Right cardiac atrium (tissue), 5 donors: ENCODE data around the gene WFIKKN2. TPM values are rescaled to one million over a fixed set of nuclear protein-coding genes. Genes with fewer than 3 reads are reported as not detected.

Experiments used
- ATAC-seq, 2 donors: fragments of 200-7000 bp; cut with Tn5 transposase; one replicate each; pipeline versions ENCODE4 v1.8.0 to v1.9.1; 2020; ENCODE audit warnings: moderate library complexity in 2 of 2, mild to moderate bottlenecking in 1 of 2
- DNase-seq, 3 donors: peaks; one replicate each; pipeline ENCODE4 v3.0.0-alpha.2; 2020
- H3K27ac ChIP-seq: one replicate; pipeline ENCODE4 v1.5.1; 2013; ENCODE audit warnings: mild to moderate bottlenecking, low read length, control low read depth, moderate library complexity
- H3K27me3 ChIP-seq: one replicate; pipeline ENCODE4 v1.6.1; 2013; ENCODE audit not compliant: control insufficient read depth, insufficient read depth
- H3K4me1 ChIP-seq: one replicate; pipeline ENCODE4 v1.6.1; 2013; ENCODE audit warnings: low read length; ENCODE audit not compliant: control insufficient read depth, insufficient read depth
- H3K4me3 ChIP-seq: one replicate; pipeline ENCODE4 v1.5.1; 2013; ENCODE audit warnings: low read length, control low read depth
- H3K9me3 ChIP-seq: one replicate; pipeline ENCODE4 v1.6.1; 2013; ENCODE audit warnings: low read length; ENCODE audit not compliant: control insufficient read depth
- WGBS: extraction: QIAGEN DNeasy Blood & Tissue Kit; methylation state at CpG from one replicate; pipeline ENCODE4 v1.1.7; 2013; 5-methylcytosine and 5-hydroxymethylcytosine counted together
- intact Hi-C, 4 donors: fragments of 100-400 bp; cut with DNase I; formaldehyde crosslinking; loops; one replicate each; pipeline versions ENCODE4 v1.11.0 to v1.14.0; 2022 to 2023
- long read RNA-seq, 4 donors: library from polyadenylated mRNA; unstranded; transcript quantifications; one replicate each; pipeline ENCODE4 v2.0.0, GENCODE V29; 2020 to 2021
- polyA plus RNA-seq: library from polyadenylated mRNA; stranded (reverse); fragments of 200-250 nt; gene quantifications from one replicate; pipeline ENCODE4 v1.2.3, GENCODE V29; 2013
- total RNA-seq, 4 donors: library from RNA; stranded (reverse); fragmentation: NEBNext Ultra II Directional; extraction: Animal tissue kit (Norgen Biotek cat#: 25700); gene quantifications; one replicate each; pipeline ENCODE4 v1.2.1, GENCODE V29; 2021
- donor health status: healthy with polysubstance abuse.
- donor health status: DM: no; HTN: yes; CAD: no.
- donor health status: DM: no; HTN: no; CAD: no.
- donor health status: DM: no; HTN: yes; CAD: no; lungs with severe emphysema.
- donor health status: DM: yes; HTN: yes; CAD: no.

The WFIKKN2 gene, protein sequence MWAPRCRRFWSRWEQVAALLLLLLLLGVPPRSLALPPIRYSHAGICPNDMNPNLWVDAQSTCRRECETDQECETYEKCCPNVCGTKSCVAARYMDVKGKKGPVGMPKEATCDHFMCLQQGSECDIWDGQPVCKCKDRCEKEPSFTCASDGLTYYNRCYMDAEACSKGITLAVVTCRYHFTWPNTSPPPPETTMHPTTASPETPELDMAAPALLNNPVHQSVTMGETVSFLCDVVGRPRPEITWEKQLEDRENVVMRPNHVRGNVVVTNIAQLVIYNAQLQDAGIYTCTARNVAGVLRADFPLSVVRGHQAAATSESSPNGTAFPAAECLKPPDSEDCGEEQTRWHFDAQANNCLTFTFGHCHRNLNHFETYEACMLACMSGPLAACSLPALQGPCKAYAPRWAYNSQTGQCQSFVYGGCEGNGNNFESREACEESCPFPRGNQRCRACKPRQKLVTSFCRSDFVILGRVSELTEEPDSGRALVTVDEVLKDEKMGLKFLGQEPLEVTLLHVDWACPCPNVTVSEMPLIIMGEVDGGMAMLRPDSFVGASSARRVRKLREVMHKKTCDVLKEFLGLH
- total RNA-seq (1 to 10 TPM in 2 of 4 donors, under 1 TPM in 2; 0.68 to 3.0 (median 1.4) TPM), polyA plus RNA-seq (1.1 TPM)
- long read RNA-seq, donor 1, partial matches to known transcripts = 4 of 6 reads
- long read RNA-seq, donor 1, other reads (novel, unspliced or antisense) = 0 of 6 reads
- long read RNA-seq, donor 2, partial matches to known transcripts = 0 of 3 reads
- long read RNA-seq, donor 2, other reads (novel, unspliced or antisense) = 0 of 3 reads
- long read RNA-seq, donor 3, partial matches to known transcripts = 2 of 6 reads
- long read RNA-seq, donor 3, other reads (novel, unspliced or antisense) = 1 of 6 reads
- long read RNA-seq, donor 4, partial matches to known transcripts = 1 of 3 reads
- long read RNA-seq, donor 4, other reads (novel, unspliced or antisense) = 0 of 3 reads

DNA sequence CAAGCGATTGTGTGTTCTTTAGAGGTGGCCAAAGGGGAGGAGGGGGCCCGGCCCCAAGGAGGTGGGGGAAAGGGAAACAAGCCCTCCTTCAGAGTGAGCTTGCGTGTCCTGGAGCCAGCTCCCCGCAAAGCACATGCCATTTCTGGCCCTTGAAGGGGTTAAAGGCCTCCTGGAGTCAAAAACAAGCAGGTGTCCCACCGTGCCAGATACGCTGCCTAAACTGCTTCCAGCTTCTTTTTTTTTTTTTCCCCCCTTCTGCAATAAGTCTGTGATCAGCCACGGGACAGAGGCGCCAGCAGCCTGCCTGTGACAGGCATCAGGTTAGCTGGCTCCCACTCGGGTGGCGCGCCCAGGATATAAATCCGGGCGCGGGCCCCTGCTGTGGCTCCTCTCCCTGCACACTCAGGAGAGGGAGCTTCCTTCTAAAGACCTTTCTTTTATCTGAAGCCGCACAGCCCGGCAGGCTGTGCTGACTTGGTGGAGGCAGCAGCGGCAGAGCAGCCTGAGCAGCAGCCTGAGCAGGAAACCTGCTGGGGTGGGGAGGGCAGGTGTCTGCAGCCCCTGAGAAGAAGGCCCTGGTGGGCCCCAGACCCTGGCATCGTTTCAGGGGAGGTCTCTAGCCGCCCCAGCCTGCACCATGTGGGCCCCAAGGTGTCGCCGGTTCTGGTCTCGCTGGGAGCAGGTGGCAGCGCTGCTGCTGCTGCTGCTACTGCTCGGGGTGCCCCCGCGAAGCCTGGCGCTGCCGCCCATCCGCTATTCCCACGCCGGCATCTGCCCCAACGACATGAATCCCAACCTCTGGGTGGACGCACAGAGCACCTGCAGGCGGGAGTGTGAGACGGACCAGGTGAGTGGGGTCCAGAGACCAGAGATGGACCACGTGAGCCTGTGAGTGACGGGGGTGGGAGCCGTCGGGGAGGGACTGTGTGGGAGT, at the start of gene WFIKKN2:
Gene WFIKKN2 (plus strand): TSS at position 286 of the 934 bp plus-strand sequence. CDS start 352 bp downstream, at position 638.
- Histone ChIP-seq H3K27me3 (no peaks in the 10 kb centered on the region), H3K27ac (no peak within 1 kb of the TSS), H3K9me3 (no peaks in the 10 kb centered on the region), H3K4me1 (peaks cover 4% of the 10 kb centered on the region), H3K4me3 (peak within 1 kb of the TSS; percentile 25)
- DNase-seq = peak in 1 of 3 donors; percentile 68
- 54% methylated on average over 39 of the region's 39 CpGs for WGBS
- no peak for ATAC-seq
- intact Hi-C loops = loop anchor here in 2 of 4 donors (5.0 to 10.0 kb wide), 2 partner anchors 291 to 293 kb away; partner anchors contain the start of gene SPATA20 (in 1 of the 2)

DNA sequence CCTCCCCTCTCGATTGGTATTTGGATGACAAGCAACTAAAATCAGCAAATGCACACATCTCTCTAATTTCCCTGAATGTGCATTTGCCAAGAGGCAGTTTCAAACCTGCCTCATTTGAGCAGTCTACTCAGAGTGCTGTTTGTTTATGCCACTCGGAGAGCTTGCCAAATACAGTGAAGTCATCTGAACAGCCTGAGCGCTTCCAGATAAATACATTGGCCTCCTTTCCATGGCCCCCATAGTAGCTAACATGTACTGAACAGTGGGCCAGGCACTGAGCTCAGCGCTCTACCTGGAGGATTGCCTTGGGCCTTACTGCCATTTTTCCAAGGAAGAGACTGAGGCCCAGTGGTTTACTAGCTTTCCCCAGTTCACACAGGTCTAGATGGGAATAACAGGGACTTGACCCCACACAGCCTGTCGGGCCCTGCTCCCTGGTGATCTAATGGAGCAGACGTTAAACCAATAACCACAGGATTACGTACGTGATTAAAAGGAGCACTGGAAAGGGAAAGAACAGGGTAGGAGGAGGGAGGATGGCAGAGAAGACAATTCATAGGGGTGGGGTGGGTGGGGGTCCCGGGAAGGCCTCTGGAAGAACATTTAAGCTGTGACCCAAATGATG, 49.3 kb upstream of the WFIKKN2 start:
- intact Hi-C loops = loop anchor here in 3 of 4 donors (2.0 to 10.0 kb wide), 3 partner anchors 53 to 169 kb away; no protein-coding TSS in a partner anchor
- H3K27ac ChIP-seq = no peak overlapping the region
- peaks cover 3% of the 10 kb centered on the region for H3K4me1 ChIP-seq
- DNase-seq = peak in 1 of 3 donors; percentile 61
- H3K27me3 ChIP-seq = no peaks in the 10 kb centered on the region
- WGBS = 57% methylated on average over 9 of the region's 9 CpGs
- peak; percentile 42 to 66 for ATAC-seq
- H3K4me3 ChIP-seq = no peak overlapping the region
- H3K9me3 ChIP-seq = no peaks in the 10 kb centered on the region

DNA sequence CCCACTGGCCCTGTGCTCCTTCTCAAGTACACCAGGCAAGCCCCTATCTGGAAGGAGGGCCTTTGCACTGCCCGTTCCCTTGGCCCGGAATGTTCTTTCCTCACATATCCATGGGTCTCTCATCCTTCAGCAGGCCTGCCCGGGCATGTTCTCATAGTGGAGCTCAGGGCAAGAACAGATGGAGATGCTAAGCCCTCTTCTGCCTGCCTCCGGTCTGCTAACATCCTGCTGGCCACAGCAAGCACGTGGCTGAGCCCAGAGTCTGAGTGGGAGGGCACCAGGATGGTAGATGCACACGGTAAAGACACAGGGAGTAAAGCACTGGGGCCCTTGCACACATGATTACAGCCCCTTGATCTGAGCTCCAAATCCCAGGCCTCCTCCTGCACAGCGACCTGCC, 48.3 kb upstream of the WFIKKN2 start:
- 81% methylated on average over 7 of the region's 7 CpGs for WGBS
- no peak for DNase-seq
- no peak overlapping the region for H3K4me3 ChIP-seq
- no peak for ATAC-seq
- H3K27me3 ChIP-seq = no peaks in the 10 kb centered on the region
- H3K9me3 ChIP-seq = no peaks in the 10 kb centered on the region
- H3K27ac ChIP-seq = no peak overlapping the region
- intact Hi-C loops = loop anchor here in 2 of 4 donors (5.0 to 10.0 kb wide), 2 partner anchors 55 to 168 kb away; no protein-coding TSS in a partner anchor
- peaks cover 3% of the 10 kb centered on the region for H3K4me1 ChIP-seq

DNA sequence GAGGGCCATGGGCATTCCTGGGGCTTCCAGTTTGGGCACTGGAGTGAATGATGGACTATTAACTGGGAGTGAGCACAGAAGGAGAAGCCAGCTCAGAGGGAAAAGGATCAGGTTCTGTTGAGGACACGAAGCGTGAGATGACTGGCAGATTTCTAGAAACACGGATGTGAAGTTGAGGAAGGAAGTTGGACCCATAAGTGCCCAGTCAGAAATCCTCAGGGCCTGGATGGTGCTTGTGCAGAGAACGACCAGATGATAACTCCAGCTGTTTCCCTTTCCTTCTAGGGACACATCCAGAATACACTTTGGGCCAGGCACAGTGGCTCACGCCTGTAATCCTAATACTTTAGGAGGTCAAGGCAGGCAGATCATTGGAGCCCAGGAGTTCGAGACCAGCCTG, 44.8 kb upstream of the WFIKKN2 start:
- ATAC-seq = no peak
- intact Hi-C loops = no loop called here
- no peaks in the 10 kb centered on the region for H3K27me3 ChIP-seq

DNA sequence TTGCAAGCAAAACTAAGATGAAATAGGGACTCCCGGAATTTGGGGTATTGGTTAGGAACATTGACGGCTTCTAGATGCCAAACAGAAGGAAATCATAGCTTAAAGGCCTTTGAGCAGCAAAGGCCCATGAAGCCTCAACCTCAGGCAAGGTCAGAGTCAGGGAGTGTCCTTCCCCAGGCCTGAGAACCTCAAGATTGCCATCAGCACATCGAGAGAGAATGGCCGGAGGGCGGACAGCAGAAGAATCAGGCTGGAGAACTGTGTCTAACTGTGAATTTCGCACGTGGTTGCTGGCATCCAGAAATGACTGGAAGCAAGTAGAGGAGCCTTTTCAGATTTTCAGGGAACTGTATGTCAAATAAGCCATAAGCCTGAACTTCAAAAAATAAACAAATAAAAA, 43.3 kb upstream of the WFIKKN2 start:
- DNase-seq = no peak
- Histone ChIP-seq H3K9me3 (no peaks in the 10 kb centered on the region), H3K27ac (no peak overlapping the region), H3K4me1 (peaks cover 1% of the 10 kb centered on the region), H3K27me3 (no peaks in the 10 kb centered on the region), H3K4me3 (no peak overlapping the region)
- WGBS = 92% methylated on average over 7 of the region's 7 CpGs
- no peak for ATAC-seq
- intact Hi-C loops = no loop called here

More for the DNA sequence above, 44.8 kb upstream of the WFIKKN2 start:
- Histone ChIP-seq H3K4me3 (no peak overlapping the region), H3K9me3 (no peaks in the 10 kb centered on the region), H3K4me1 (peaks cover 3% of the 10 kb centered on the region), H3K27ac (no peak overlapping the region)
- WGBS = 58% methylated on average over 6 of the region's 6 CpGs
- no peak for DNase-seq

DNA sequence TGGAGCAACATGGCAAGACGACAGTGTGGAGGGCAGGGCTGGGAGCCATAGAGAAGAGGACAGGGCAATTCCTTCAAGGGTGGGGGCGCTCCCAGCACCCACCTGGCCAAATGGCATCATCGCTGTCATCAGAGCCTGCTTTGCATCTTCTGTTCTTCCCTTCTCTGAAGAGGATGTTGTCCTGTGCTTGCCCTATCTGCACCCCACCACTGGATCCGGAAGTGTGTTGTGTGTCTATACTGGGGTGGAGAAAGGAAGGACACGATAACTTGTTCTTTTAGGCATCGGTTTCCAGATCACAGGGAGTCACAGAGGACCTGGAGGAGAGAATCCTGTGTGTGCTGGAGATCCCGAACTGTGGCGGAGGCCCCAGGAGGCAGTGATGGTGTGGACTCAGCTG, 42.4 kb upstream of the WFIKKN2 start:
- H3K4me1 ChIP-seq = peaks cover 4% of the 10 kb centered on the region
- 89% methylated on average over 8 of the region's 8 CpGs for WGBS
- ATAC-seq (peak in 1 of 2 donors; percentile 44), DNase-seq (no peak)
- H3K27ac ChIP-seq = no peak overlapping the region
- no peaks in the 10 kb centered on the region for H3K27me3 ChIP-seq
- no peak overlapping the region for H3K4me3 ChIP-seq
- H3K9me3 ChIP-seq = no peaks in the 10 kb centered on the region
- intact Hi-C loops = no loop called here

DNA sequence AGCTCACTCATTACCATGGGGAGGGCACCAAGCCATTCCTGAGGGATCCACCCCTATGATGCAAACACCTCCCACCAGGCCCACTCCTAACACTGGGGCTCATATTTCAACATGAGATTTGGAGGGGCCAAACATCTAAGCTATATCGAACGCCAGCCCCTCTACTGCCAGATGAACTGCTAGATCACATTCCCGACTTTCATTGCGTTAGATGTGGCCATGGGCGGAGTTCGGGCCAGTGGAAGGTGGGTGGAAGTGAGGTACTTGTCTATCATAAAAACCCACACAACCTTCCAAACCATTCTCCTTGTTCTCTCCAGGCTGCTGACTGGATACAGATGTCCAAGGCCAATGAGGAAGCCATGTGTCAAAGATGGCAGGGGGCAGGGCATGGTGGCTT, 41.0 kb upstream of the WFIKKN2 start:
- intact Hi-C loops = no loop called here
- H3K27ac ChIP-seq = no peak overlapping the region
- WGBS = 95% methylated on average over 6 of the region's 6 CpGs

DNA sequence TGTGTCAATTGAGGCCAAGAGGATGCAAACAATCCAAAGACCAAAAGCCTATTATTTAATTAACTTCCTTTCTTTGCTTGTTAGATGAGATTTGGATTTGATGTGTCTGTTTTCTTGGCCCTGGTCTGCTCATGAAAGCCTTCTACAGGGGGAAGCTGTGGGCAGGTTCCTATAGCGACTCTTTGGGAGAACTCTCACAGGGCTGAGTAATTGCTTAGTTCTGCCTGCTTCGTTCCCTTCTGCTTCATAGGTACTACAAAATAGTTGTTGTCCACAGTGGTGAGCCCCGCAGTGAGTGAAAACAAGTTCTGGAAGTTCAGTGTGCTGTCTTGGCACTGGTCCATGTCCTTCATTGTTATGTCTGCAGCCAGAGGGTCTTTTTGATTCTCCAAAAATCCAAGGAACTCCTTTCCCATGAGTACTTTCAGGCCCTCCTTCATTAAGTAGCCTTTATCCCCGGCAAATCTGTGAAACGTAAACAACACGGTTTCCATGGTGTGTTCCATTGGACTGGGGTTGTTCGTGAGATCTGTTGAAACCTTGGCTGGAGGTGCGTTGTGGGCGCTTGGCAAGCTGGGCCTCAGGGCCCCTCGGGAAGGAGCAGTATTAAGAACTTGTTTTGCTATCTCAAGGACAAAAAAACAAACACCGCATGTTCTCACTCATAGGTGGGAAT, 38.1 kb upstream of the WFIKKN2 start:
- 48% methylated on average over 11 of the region's 11 CpGs for WGBS
- Histone ChIP-seq H3K9me3 (no peaks in the 10 kb centered on the region), H3K4me3 (no peak overlapping the region), H3K4me1 (peaks cover 4% of the 10 kb centered on the region), H3K27ac (no peak overlapping the region), H3K27me3 (no peaks in the 10 kb centered on the region)
- ATAC-seq = no peak
- no peak for DNase-seq
- intact Hi-C loops = no loop called here

More for the DNA sequence above, 41.0 kb upstream of the WFIKKN2 start:
- H3K9me3 ChIP-seq = no peaks in the 10 kb centered on the region
- H3K4me1 ChIP-seq = peaks cover 4% of the 10 kb centered on the region
- no peaks in the 10 kb centered on the region for H3K27me3 ChIP-seq
- DNase-seq (no peak), ATAC-seq (no peak)
- no peak overlapping the region for H3K4me3 ChIP-seq

DNA sequence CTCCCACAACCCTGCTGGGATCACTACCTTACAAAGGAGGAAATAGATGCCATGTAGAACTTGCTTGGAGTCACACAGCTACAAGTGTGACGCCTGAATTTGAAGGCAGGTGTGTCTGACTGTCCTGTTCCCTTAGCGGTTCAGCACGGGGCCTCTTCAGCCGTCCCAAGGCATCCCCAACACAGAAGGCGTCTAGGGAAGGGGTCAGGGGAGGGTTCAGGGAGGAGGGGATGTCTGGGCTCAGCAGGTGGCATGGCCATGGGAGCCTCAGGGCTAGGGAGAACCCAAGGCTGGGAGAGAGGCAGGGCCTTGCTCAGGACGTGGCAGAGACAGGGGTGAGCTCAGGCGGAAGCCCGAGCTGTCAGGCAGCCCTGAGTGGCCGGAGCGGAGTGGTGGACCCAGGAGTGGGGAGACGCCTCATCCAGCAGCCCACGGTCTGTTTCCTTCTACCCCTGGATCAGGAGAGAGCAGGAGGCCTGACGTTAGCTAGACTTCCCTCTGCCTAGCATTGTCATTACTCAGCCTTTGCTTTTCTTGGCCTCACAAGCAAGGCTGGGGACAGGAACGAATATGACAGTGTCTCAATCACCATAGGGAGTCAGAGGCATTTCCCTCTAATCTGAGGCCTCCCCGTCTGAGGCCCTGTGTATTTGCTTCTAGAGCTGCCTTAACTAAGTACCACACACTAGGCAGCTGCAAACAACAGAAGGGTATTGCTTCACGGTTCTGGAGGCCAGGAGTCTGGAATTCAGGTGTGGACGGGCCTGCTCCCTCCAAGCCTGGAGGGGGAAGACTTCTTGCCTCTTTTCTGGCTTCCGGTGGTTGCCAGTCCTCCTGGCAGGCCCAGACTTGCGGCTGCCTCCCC, 36.7 kb upstream of the WFIKKN2 start:
- H3K27ac ChIP-seq = no peak overlapping the region
- H3K27me3 ChIP-seq = no peaks in the 10 kb centered on the region
- DNase-seq (no peak), ATAC-seq (peak in 1 of 2 donors; percentile 42)
- no peak overlapping the region for H3K4me3 ChIP-seq
- intact Hi-C loops = no loop called here
- no peaks in the 10 kb centered on the region for H3K9me3 ChIP-seq
- 85% methylated on average over 19 of the region's 19 CpGs for WGBS
- H3K4me1 ChIP-seq = peaks cover 4% of the 10 kb centered on the region
